ENCODE results near the gene FOCAD.

Gene FOCAD

GRCh38 chr9:20823051-20823450, 139.0 kb downstream of the FOCAD start:
- Histone ChIP-seq H3K4me3 (ENCODE audit: insufficient read depth, low read depth, low read length) (no peak overlapping the region), H3K27ac (ENCODE audit: insufficient read depth, low read depth, low read length, poor library complexity, severe bottlenecking) (no peak overlapping the region), H3K9me3 (ENCODE audit: control insufficient read depth, low read length) (no peaks in the 10 kb centered on the region), H3K27me3 (ENCODE audit: control insufficient read depth, insufficient read depth, low read length, poor library complexity, severe bottlenecking) (no peaks in the 10 kb centered on the region), H3K4me1 (ENCODE audit: control insufficient read depth, insufficient read depth, low read length) (no peaks in the 10 kb centered on the region), H3K36me3 (ENCODE audit: control insufficient read depth, insufficient read depth, low read length) (peaks cover 7% of the 10 kb centered on the region)

DNA sequence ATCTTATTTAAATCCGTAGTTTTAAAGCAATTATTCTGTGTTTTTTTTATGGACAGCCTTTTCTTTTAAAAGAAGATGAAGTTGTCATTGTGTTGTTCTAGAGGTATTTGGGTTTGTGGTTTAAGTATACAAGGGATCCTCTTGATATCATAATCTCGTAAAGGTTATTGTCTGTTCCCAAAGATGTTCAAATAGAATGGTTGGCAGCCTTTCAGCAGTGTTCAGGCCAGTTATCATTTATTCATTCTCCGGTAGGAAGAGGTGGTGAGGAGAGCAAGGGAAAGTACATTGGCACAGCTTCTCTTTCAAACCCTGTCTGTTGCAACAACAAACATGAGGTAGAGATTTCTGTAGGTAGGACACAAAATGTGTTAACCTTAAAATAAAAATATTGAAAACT, 147.0 kb downstream of the FOCAD start:
- H3K27ac ChIP-seq (ENCODE audit: insufficient read depth, low read depth, low read length, poor library complexity, severe bottlenecking) = no peak overlapping the region
- H3K4me1 ChIP-seq (ENCODE audit: control insufficient read depth, insufficient read depth, low read length) = no peaks in the 10 kb centered on the region
- H3K36me3 ChIP-seq (ENCODE audit: control insufficient read depth, insufficient read depth, low read length) = no peaks in the 10 kb centered on the region
- H3K9me3 ChIP-seq (ENCODE audit: control insufficient read depth, low read length) = no peaks in the 10 kb centered on the region
- no peak overlapping the region for H3K4me3 ChIP-seq (ENCODE audit: insufficient read depth, low read depth, low read length)
- WGBS, 2 experiments = 97% methylated on average over 3 of the region's 3 CpGs
- H3K27me3 ChIP-seq (ENCODE audit: control insufficient read depth, insufficient read depth, low read length, poor library complexity, severe bottlenecking) = no peaks in the 10 kb centered on the region

DNA sequence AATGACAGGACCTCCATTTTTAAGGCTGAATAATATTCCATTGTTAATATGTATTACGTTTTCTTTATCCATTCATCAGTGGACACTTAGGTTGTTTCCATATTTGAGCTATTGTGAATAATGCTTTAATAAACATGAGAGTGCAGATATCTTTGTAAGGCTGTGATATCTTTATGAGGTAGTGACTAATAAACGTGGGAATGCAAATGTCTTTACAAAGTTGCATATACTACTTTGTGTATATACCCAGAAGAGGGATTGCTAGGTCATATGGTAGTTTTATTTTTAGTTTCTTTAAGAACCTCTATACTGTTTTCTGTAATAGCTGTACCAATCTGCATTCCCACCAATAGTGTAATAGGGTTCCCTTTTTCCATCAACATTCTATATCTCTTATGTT, 148.7 kb downstream of the FOCAD start:
- Histone ChIP-seq H3K9me3 (ENCODE audit: control insufficient read depth, low read length) (no peaks in the 10 kb centered on the region), H3K4me1 (ENCODE audit: control insufficient read depth, insufficient read depth, low read length) (peaks cover 5% of the 10 kb centered on the region), H3K27me3 (ENCODE audit: control insufficient read depth, insufficient read depth, low read length, poor library complexity, severe bottlenecking) (no peaks in the 10 kb centered on the region), H3K27ac (ENCODE audit: insufficient read depth, low read depth, low read length, poor library complexity, severe bottlenecking) (no peak overlapping the region), H3K4me3 (ENCODE audit: insufficient read depth, low read depth, low read length) (no peak overlapping the region), H3K36me3 (ENCODE audit: control insufficient read depth, insufficient read depth, low read length) (no peaks in the 10 kb centered on the region)
- WGBS, 2 experiments = 50 to 100% methylated on average over 1 of the region's 2 CpGs

DNA sequence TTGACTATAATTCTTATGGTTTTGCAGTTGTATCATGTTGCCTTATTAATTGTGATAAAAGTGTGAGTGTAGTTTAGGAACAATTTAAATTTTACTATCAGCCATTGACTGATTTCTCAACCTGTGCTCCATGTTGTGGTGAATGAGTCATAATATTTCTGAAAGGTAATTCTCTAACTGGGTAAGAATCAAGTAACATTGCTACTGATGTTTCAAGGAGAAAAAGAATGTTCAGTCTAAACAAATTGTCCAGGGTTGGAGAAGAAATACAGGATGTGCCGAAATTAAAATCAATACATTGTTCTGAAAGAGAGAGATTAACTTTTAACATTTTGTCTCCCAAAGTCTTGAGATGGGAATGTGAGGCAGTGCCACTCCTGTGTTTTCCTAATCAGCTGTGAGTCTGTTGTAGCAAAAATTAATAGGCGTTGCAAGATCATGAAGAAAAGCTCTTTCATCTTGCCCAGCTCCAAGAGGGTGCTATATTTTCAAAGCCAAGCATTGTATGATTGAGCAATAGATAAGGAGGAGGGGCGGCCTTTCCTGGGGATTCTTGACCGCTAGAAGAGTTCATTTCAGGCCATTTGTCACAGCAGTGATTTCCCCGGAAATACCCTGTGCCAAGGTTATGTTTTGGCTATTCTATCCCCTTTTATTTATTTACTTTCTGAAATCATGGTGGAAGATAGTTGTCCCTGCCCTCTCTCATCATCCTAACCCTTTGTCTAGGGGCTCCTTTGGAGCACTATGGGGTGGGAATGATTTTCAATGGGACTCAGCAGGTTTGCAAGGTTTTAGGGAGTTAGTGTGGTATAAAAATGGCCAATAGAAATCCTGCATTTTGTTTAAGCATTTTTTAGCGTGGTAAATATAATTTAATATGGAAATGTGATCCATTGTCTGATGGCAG, 151.6 kb downstream of the FOCAD start:
- no peaks in the 10 kb centered on the region for H3K27me3 ChIP-seq (ENCODE audit: control insufficient read depth, insufficient read depth, low read length, poor library complexity, severe bottlenecking)
- peaks cover 5% of the 10 kb centered on the region for H3K4me1 ChIP-seq (ENCODE audit: control insufficient read depth, insufficient read depth, low read length)
- H3K36me3 ChIP-seq (ENCODE audit: control insufficient read depth, insufficient read depth, low read length) = no peaks in the 10 kb centered on the region
- no peak overlapping the region for H3K27ac ChIP-seq (ENCODE audit: insufficient read depth, low read depth, low read length, poor library complexity, severe bottlenecking)
- WGBS, 2 experiments = 80 to 83% methylated on average over 6 of the region's 6 CpGs
- no peaks in the 10 kb centered on the region for H3K9me3 ChIP-seq (ENCODE audit: control insufficient read depth, low read length)
- no peak overlapping the region for H3K4me3 ChIP-seq (ENCODE audit: insufficient read depth, low read depth, low read length)

DNA sequence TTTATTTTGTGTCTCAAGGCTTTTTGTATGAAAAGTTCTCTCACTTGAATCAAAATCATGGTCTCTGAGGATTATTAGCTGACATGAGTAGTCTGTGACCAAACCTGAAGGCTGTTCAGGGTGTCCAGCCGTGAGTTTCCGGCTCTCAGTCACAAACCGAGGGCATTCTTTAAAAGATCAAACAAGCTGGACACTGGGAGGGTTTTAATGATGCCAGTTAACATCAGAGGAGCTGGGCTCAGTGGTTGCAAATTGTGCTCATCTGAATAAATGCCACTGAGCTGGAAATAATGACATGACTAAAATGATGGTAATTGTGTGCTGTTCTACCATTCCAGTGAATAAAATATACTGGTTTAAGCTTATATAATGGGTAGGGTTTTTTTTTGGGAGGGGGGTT, 153.1 kb downstream of the FOCAD start:
- peaks cover 5% of the 10 kb centered on the region for H3K4me1 ChIP-seq (ENCODE audit: control insufficient read depth, insufficient read depth, low read length)
- H3K4me3 ChIP-seq (ENCODE audit: insufficient read depth, low read depth, low read length) = no peak overlapping the region
- no peaks in the 10 kb centered on the region for H3K27me3 ChIP-seq (ENCODE audit: control insufficient read depth, insufficient read depth, low read length, poor library complexity, severe bottlenecking)
- no peak overlapping the region for H3K27ac ChIP-seq (ENCODE audit: insufficient read depth, low read depth, low read length, poor library complexity, severe bottlenecking)
- 73 to 77% methylated on average over 3 of the region's 3 CpGs for WGBS, 2 experiments
- H3K9me3 ChIP-seq (ENCODE audit: control insufficient read depth, low read length) = no peaks in the 10 kb centered on the region
- H3K36me3 ChIP-seq (ENCODE audit: control insufficient read depth, insufficient read depth, low read length) = no peaks in the 10 kb centered on the region

GRCh38 chr9:20838218-20838617, 154.2 kb downstream of the FOCAD start:
- H3K4me3 ChIP-seq (ENCODE audit: insufficient read depth, low read depth, low read length) = no peak overlapping the region
- H3K27me3 ChIP-seq (ENCODE audit: control insufficient read depth, insufficient read depth, low read length, poor library complexity, severe bottlenecking) = no peaks in the 10 kb centered on the region
- H3K36me3 ChIP-seq (ENCODE audit: control insufficient read depth, insufficient read depth, low read length) = no peaks in the 10 kb centered on the region
- no peak overlapping the region for H3K27ac ChIP-seq (ENCODE audit: insufficient read depth, low read depth, low read length, poor library complexity, severe bottlenecking)
- WGBS, 2 experiments = 100% methylated on average over 1 of the region's 1 CpG
- no peaks in the 10 kb centered on the region for H3K9me3 ChIP-seq (ENCODE audit: control insufficient read depth, low read length)
- H3K4me1 ChIP-seq (ENCODE audit: control insufficient read depth, insufficient read depth, low read length) = peaks cover 5% of the 10 kb centered on the region

- H3K27me3 ChIP-seq (ENCODE audit: control insufficient read depth, insufficient read depth, low read length, poor library complexity, severe bottlenecking) = no peaks in the 10 kb centered on the region
- H3K4me1 ChIP-seq (ENCODE audit: control insufficient read depth, insufficient read depth, low read length) = no peaks in the 10 kb centered on the region
- H3K4me3 ChIP-seq (ENCODE audit: insufficient read depth, low read depth, low read length) = no peak overlapping the region
- no peak overlapping the region for H3K27ac ChIP-seq (ENCODE audit: insufficient read depth, low read depth, low read length, poor library complexity, severe bottlenecking)
- H3K36me3 ChIP-seq (ENCODE audit: control insufficient read depth, insufficient read depth, low read length) = no peaks in the 10 kb centered on the region
- no peaks in the 10 kb centered on the region for H3K9me3 ChIP-seq (ENCODE audit: control insufficient read depth, low read length)
- WGBS, 2 experiments = 98 to 100% methylated on average over 2 of the region's 2 CpGs
These were observed 160.9 kb downstream of the FOCAD start for GRCh38 chr9:20844916-20845315.

GRCh38 chr9:20848490-20848889, 164.4 kb downstream of the FOCAD start:
- Histone ChIP-seq H3K36me3 (ENCODE audit: control insufficient read depth, insufficient read depth, low read length) (no peaks in the 10 kb centered on the region), H3K4me3 (ENCODE audit: insufficient read depth, low read depth, low read length) (no peak overlapping the region), H3K27me3 (ENCODE audit: control insufficient read depth, insufficient read depth, low read length, poor library complexity, severe bottlenecking) (no peaks in the 10 kb centered on the region), H3K4me1 (ENCODE audit: control insufficient read depth, insufficient read depth, low read length) (peaks cover 13% of the 10 kb centered on the region), H3K27ac (ENCODE audit: insufficient read depth, low read depth, low read length, poor library complexity, severe bottlenecking) (no peak overlapping the region), H3K9me3 (ENCODE audit: control insufficient read depth, low read length) (no peaks in the 10 kb centered on the region)
- WGBS, 2 experiments = 93 to 97% methylated on average over 2 of the region's 2 CpGs

DNA sequence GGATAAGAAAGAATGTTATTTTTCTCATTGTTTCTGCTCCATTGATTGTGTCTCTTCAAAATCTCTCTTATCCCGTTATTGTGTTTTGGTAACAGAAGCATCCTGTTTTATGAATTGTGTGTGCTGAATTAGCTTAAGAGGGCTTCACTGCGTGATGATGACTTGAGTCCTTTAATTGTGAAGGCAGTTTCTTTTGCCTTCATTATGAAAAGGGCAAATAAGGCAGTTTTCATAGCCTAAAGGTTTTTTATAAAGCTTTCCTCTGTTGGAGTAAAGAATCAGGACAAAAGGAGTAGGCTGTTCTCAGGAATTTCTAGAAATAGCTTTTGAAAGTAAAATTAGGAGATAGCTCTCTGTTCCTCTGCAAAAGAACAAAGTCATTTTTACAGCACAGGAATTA, 169.8 kb downstream of the FOCAD start:
- H3K4me1 ChIP-seq (ENCODE audit: control insufficient read depth, insufficient read depth, low read length) = peaks cover 21% of the 10 kb centered on the region
- peaks cover 2% of the 10 kb centered on the region for H3K9me3 ChIP-seq (ENCODE audit: control insufficient read depth, low read length)
- WGBS, 2 experiments = 53 to 71% methylated on average over 2 of the region's 2 CpGs
- no peak overlapping the region for H3K27ac ChIP-seq (ENCODE audit: insufficient read depth, low read depth, low read length, poor library complexity, severe bottlenecking)
- no peak overlapping the region for H3K4me3 ChIP-seq (ENCODE audit: insufficient read depth, low read depth, low read length)
- no peaks in the 10 kb centered on the region for H3K27me3 ChIP-seq (ENCODE audit: control insufficient read depth, insufficient read depth, low read length, poor library complexity, severe bottlenecking)
- H3K36me3 ChIP-seq (ENCODE audit: control insufficient read depth, insufficient read depth, low read length) = no peaks in the 10 kb centered on the region

DNA sequence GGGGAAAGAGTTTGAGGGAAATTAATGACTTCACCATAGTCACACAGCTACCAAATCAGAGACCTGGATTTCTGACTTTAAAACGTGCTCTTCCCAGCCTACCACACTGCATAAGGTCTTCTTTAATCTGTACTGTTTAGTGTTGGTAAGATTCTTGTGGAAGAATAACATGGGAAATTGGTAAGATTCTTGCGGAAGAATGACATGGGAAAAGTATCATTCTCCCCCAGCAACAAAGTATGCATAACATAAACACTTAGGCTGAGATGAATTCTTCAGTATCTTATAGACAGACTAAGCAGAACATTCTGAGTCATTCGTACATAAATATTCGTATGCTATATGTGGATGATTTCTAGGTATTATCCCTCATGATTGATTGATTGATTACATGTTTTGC, 170.4 kb downstream of the FOCAD start:
- Histone ChIP-seq H3K36me3 (ENCODE audit: control insufficient read depth, insufficient read depth, low read length) (no peaks in the 10 kb centered on the region), H3K4me3 (ENCODE audit: insufficient read depth, low read depth, low read length) (no peak overlapping the region), H3K27me3 (ENCODE audit: control insufficient read depth, insufficient read depth, low read length, poor library complexity, severe bottlenecking) (no peaks in the 10 kb centered on the region), H3K9me3 (ENCODE audit: control insufficient read depth, low read length) (peaks cover 2% of the 10 kb centered on the region), H3K4me1 (ENCODE audit: control insufficient read depth, insufficient read depth, low read length) (peaks cover 21% of the 10 kb centered on the region), H3K27ac (ENCODE audit: insufficient read depth, low read depth, low read length, poor library complexity, severe bottlenecking) (no peak overlapping the region)
- WGBS, 2 experiments = 88 to 100% methylated on average over 1 to 4 of the region's 4 CpGs

Measured in ectodermal cell (in vitro differentiated cells).